Neural progenitor cell (in vitro differentiated cells): ENCODE measurements around the gene R3HDM2.

Experiments used
- CTCF ChIP-seq: fragments of 200-600 bp; sonication (generic); IDR thresholded peaks from 2 replicates; pipeline ENCODE4 v1.5.1; 2017; ENCODE audit warnings: antibody characterized with exemption, mild to moderate bottlenecking
- EZH2 ChIP-seq: fragments of 200-600 bp; sonication (generic); IDR thresholded peaks from 2 replicates; pipeline ENCODE4 v1.6.1; 2017; ENCODE audit warnings: antibody characterized with exemption, mild to moderate bottlenecking, moderate library complexity
- EZH2phosphoT487 ChIP-seq: fragments of 200-600 bp; sonication (generic); IDR thresholded peaks from 2 replicates; pipeline ENCODE4 v1.6.1; 2017; ENCODE audit warnings: antibody characterized with exemption

GRCh38 chr12:57211791-57212700 lies 218.8 kb downstream of the R3HDM2 start:
- TF ChIP-seq CTCF (no peak), EZH2phosphoT487 (no peak), EZH2 (no peak)
